D721Med (cell line): ENCODE results near the gene CBFA2T3.

Experiments
- DNase-seq: peaks from one replicate; pipeline ENCODE4 v3.0.0; 2011; ENCODE audit warnings: low spot score; ENCODE audit not compliant: insufficient read length
- FAIRE-seq: peaks from 2 replicates; lab custom pipeline; 2011; peaks lifted over from hg19 to GRCh38; lab: Jason Lieb, UNC
- CTCF ChIP-seq: IDR thresholded peaks from 2 replicates; pipeline ENCODE4 v1.5.1; 2012; ENCODE audit warnings: mild to moderate bottlenecking, control low read depth; ENCODE audit not compliant: insufficient read depth; ENCODE audit errors: missing control alignments

CBFA2T3 gene

GRCh38 chr16:88864099-88864498 is 112.9 kb downstream of the CBFA2T3 start:
- no peak for FAIRE-seq
- DNase-seq: no peak

GRCh38 chr16:88863426-88863825 is 113.6 kb downstream of the CBFA2T3 start:
- DNase-seq (no peak), FAIRE-seq (no peak)
- TF ChIP-seq CTCF: no peak

More at GRCh38 chr16:88864099-88864498, 112.9 kb downstream of the CBFA2T3 start:
- TF ChIP-seq CTCF: no peak

GRCh38 chr16:88862968-88863367 is 114.0 kb downstream of the CBFA2T3 start:
- no peak for FAIRE-seq
- no peak for TF ChIP-seq CTCF
- no peak for DNase-seq

- DNase-seq (no peak), FAIRE-seq (no peak)
- no peak for TF ChIP-seq CTCF
Measured at GRCh38 chr16:88861359-88861758, 115.6 kb downstream of the CBFA2T3 start.

GRCh38 chr16:88859381-88860091 is 117.5 kb downstream of the CBFA2T3 start:
- TF ChIP-seq CTCF: no peak
- DNase-seq: no peak
- FAIRE-seq: no peak

- FAIRE-seq (no peak), DNase-seq (no peak)
Measured at GRCh38 chr16:88857728-88858339, 119.2 kb downstream of the CBFA2T3 start.

More at GRCh38 chr16:88857728-88858339, 119.2 kb downstream of the CBFA2T3 start:
- peak; percentile 60 for TF ChIP-seq CTCF
